Ovary (tissue), 3 donors: ENCODE data around the gene RSBN1L.

ENCODE experiments used
- EP300 ChIP-seq: sonication (generic); formaldehyde crosslinking; IDR thresholded peaks from one replicate; pipeline ENCODE4 v1.6.1; 2017; ENCODE audit warnings: antibody characterized with exemption
- POLR2A ChIP-seq: fragments of 450-650 bp; IDR thresholded peaks from one replicate; pipeline ENCODE4 v1.6.1; 2017; ENCODE audit warnings: antibody characterized with exemption, mild to moderate bottlenecking, moderate library complexity
- TF ChIP-seq, protein P1 (sequence below), 3 donors: fragments of 450-650 bp in 2 of 3; fragments of 200-600 bp in 1 of 3; IDR thresholded peaks; one replicate each; pipeline versions ENCODE4 v1.5.1 to v1.8.0; 2016 to 2022; ENCODE audit warnings: antibody characterized with exemption in 3 of 3, mild to moderate bottlenecking in 1 of 3
- donor health status: DM: no; HTN: no; CAD: no.

DNA sequence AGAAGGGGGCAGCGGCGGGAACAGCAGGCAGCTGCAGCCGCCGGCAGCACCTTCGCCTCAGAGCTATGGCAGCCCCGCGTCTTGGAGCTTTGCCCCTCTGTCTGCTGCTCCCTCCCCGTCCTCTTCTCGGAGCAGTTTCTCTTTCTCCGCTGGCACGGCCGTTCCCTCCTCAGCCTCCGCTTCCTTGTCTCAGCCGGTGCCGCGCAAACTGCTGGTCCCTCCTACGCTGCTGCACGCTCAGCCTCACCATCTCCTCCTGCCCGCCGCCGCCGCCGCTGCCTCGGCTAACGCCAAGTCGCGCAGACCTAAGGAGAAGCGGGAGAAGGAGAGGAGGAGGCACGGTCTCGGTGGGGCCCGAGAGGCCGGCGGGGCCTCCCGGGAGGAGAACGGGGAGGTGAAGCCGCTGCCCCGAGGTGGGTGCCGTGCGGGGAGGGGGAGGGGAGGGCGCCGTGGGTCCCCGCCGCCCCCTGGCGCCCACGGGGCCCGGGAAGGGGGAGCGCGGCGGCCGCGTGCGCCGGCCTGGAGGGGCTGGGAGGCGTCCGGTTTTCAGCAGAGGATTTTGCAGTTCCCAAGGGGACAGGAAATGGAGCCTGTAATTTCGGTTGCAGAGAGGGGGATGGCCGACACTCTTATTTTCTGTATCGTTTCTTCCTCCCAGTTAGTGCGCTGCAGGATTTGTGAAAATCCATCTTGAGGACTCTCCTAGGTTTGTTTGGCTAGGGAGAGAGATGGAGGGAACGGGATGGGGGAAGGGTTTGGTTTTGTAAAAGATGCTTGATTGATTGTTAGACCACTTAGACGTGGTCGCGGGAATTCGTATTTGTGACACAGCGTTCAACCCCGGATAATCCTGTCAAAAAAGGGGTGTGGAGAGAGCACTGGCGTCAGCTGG is 630 bp downstream of the RSBN1L start:
- TF ChIP-seq, protein P1, sequence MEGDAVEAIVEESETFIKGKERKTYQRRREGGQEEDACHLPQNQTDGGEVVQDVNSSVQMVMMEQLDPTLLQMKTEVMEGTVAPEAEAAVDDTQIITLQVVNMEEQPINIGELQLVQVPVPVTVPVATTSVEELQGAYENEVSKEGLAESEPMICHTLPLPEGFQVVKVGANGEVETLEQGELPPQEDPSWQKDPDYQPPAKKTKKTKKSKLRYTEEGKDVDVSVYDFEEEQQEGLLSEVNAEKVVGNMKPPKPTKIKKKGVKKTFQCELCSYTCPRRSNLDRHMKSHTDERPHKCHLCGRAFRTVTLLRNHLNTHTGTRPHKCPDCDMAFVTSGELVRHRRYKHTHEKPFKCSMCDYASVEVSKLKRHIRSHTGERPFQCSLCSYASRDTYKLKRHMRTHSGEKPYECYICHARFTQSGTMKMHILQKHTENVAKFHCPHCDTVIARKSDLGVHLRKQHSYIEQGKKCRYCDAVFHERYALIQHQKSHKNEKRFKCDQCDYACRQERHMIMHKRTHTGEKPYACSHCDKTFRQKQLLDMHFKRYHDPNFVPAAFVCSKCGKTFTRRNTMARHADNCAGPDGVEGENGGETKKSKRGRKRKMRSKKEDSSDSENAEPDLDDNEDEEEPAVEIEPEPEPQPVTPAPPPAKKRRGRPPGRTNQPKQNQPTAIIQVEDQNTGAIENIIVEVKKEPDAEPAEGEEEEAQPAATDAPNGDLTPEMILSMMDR (IDR thresholded peaks at IDR 0.05) = peak in 1 of 3 donors; percentile 22
- TF ChIP-seq POLR2A (peak; percentile 10), EP300 (no peak)
